Left ventricle myocardium inferior (tissue), 1 donor: Measurements from ENCODE around the gene MAPK11. TPM values are rescaled to one million over a fixed set of nuclear protein-coding genes. Genes with fewer than 3 reads are reported as not detected.

ENCODE experiments used
- DNase-seq: peaks from one replicate; pipeline ENCODE4 v3.0.0-alpha.2; 2020
- H3K27ac ChIP-seq: fragments of 200-600 bp; replicated peaks from 2 replicates; pipeline ENCODE4 v1.8.0; 2021
- H3K27me3 ChIP-seq: fragments of 200-600 bp; 2 replicates; pipeline ENCODE4 v1.8.0; 2021; ENCODE audit warnings: low read depth
- H3K36me3 ChIP-seq: fragments of 200-600 bp; 2 replicates; pipeline ENCODE4 v1.8.0; 2021
- H3K4me1 ChIP-seq: fragments of 200-600 bp; 2 replicates; pipeline ENCODE4 v1.8.0; 2021
- H3K4me3 ChIP-seq: fragments of 200-600 bp; 2 replicates; pipeline ENCODE4 v1.8.0; 2021; ENCODE audit warnings: mild to moderate bottlenecking, moderate library complexity
- H3K9me3 ChIP-seq: fragments of 200-600 bp; replicated peaks from 2 replicates; pipeline ENCODE4 v1.8.0; 2021
- intact Hi-C: fragments of 100-400 bp; cut with micrococcal nuclease; formaldehyde crosslinking; loops from one replicate; pipeline ENCODE4 v1.11.0; 2022
- total RNA-seq: library from RNA; stranded (reverse); fragmentation: NEBNext Ultra II Directional; extraction: Animal tissue kit (Norgen Biotek cat#: 25700); gene quantifications from one replicate; pipeline ENCODE4 v1.2.1, GENCODE V29; 2021
- TF ChIP-seq, protein P1 (sequence below): fragments of 200-600 bp; IDR thresholded peaks from 2 replicates; pipeline ENCODE4 v1.8.0; 2021; ENCODE audit warnings: antibody characterized with exemption, mild to moderate bottlenecking, borderline replicate concordance
- donor health status: DM: no; HTN: yes; CAD: no; lungs with severe emphysema.

Gene MAPK11
- total RNA-seq, 1 donor from 2014 or later: 7.8 TPM

DNA sequence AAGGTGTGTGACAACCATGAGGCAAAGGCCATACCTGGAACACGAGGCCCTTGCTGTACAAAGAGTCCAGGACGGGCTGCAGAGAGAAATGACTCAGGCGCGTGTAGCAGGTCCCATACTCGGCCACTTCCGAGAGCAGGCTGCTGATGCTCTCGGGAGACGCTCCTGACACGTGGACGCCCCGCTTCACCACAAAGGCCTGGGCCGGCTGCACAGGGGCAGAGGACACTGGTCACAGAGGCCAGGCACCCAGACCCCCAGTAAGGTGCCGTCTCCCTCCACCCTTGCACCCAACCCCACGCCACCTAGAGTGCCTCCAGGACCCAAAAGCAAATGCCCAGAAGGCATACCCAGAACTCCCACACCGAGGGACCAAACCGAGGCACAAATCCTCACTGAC is 40.8 kb downstream of the MAPK11 start:
- H3K27ac ChIP-seq: no peak overlapping the region
- no peaks in the 10 kb centered on the region for H3K9me3 ChIP-seq
- peaks cover 64% of the 10 kb centered on the region for H3K36me3 ChIP-seq
- no peaks in the 10 kb centered on the region for H3K4me1 ChIP-seq
- TF ChIP-seq, protein P1, sequence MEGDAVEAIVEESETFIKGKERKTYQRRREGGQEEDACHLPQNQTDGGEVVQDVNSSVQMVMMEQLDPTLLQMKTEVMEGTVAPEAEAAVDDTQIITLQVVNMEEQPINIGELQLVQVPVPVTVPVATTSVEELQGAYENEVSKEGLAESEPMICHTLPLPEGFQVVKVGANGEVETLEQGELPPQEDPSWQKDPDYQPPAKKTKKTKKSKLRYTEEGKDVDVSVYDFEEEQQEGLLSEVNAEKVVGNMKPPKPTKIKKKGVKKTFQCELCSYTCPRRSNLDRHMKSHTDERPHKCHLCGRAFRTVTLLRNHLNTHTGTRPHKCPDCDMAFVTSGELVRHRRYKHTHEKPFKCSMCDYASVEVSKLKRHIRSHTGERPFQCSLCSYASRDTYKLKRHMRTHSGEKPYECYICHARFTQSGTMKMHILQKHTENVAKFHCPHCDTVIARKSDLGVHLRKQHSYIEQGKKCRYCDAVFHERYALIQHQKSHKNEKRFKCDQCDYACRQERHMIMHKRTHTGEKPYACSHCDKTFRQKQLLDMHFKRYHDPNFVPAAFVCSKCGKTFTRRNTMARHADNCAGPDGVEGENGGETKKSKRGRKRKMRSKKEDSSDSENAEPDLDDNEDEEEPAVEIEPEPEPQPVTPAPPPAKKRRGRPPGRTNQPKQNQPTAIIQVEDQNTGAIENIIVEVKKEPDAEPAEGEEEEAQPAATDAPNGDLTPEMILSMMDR: no peak
- intact Hi-C loops: no loop called here
- DNase-seq: no peak
- H3K4me3 ChIP-seq: no peak overlapping the region
- H3K27me3 ChIP-seq: no peaks in the 10 kb centered on the region

DNA sequence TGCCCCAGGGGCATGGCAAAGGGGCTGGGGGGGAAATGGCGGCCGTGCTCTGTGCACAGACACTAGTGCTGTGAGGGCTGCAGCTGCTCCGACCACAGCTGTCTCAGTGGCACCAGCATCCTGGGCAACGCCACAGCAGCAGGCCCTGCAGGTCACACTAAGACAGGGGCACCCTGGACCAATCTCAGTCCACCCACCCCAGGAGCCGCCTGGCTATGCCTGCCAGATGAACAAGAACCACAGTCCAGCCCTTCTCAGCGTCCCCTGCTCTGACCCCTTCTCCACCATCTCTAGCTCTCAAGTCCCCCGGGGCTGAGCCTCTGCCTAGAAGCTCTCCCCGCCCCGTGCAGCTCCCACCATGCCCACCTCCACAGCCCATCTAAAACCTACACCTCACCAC is 41.8 kb downstream of the MAPK11 start:
- H3K4me1 ChIP-seq: no peaks in the 10 kb centered on the region
- TF ChIP-seq, protein P1: no peak
- H3K36me3 ChIP-seq: peaks cover 72% of the 10 kb centered on the region
- H3K27ac ChIP-seq: no peak overlapping the region
- DNase-seq: no peak
- H3K9me3 ChIP-seq: no peaks in the 10 kb centered on the region
- H3K27me3 ChIP-seq: no peaks in the 10 kb centered on the region
- no peak overlapping the region for H3K4me3 ChIP-seq
- intact Hi-C loops: no loop called here

GRCh38 chr22:50227579-50228215 is 42.5 kb downstream of the MAPK11 start:
- Histone ChIP-seq H3K27ac (no peak overlapping the region), H3K27me3 (no peaks in the 10 kb centered on the region), H3K4me3 (no peak overlapping the region), H3K9me3 (no peaks in the 10 kb centered on the region), H3K36me3 (peaks cover 72% of the 10 kb centered on the region), H3K4me1 (no peaks in the 10 kb centered on the region)
- TF ChIP-seq, protein P1: no peak
- DNase-seq: no peak
- intact Hi-C loops: no loop called here

- Histone ChIP-seq H3K4me1 (no peaks in the 10 kb centered on the region), H3K27me3 (no peaks in the 10 kb centered on the region), H3K4me3 (no peak overlapping the region), H3K27ac (no peak overlapping the region), H3K36me3 (peaks cover 72% of the 10 kb centered on the region), H3K9me3 (no peaks in the 10 kb centered on the region)
- no peak for DNase-seq
- intact Hi-C loops: no loop called here
- TF ChIP-seq, protein P1: no peak
Observed at GRCh38 chr22:50226875-50227165, 43.4 kb downstream of the MAPK11 start.

DNA sequence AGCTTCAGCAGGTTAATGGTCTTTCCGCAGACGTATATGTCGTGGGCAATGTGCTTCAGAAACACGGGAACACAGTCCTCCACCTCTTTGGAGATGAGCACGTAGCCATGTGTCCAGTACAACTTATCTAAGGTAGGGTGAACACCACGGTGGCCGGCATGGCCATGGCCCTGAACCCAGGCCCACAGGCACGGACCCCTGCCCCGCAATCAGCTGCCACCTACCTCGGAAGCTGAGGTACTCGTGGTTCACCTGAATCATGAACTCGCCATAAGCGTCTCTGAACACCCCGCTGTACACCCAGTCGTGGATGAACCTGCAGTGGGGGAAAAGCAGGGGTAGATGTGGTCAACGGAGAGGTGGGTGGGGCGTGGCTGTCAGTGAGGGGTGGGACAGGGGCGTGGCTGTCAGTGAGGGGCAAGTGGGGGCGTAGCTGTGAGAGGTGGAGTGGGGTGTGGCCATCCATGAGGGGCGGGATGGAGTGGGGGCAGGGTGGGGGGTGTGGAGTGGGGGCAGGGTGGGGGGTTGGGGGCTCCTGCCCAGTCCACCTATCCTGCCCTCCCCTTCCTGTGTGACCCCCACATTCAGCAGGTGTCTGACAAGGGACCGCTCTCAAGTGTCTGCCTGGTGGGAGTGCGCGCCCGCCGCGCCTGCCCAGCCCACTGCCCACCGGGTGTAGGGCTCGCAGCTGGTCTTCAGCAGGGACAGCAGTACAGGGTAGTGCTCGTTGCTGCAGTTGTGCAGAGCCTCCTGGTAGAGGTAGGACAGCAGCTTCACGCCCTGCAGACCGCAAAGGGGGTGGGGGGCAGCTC is 43.9 kb downstream of the MAPK11 start:
- intact Hi-C loops: no loop called here

More for the DNA sequence above, 43.9 kb downstream of the MAPK11 start:
- Histone ChIP-seq H3K9me3 (no peaks in the 10 kb centered on the region), H3K4me3 (no peak overlapping the region), H3K27me3 (no peaks in the 10 kb centered on the region), H3K4me1 (no peaks in the 10 kb centered on the region), H3K36me3 (peaks cover 77% of the 10 kb centered on the region), H3K27ac (no peak overlapping the region)
- DNase-seq: no peak
- TF ChIP-seq, protein P1: no peak
